ENCODE measurements around the gene TMEM181.

GRCh38 chr6:158538741-158539140 is 21.1 kb upstream of the TMEM181 start:
- TF ChIP-seq CTCF (IDR thresholded peaks at IDR 0.05) (no peak), POLR2A (IDR thresholded peaks at IDR 0.05) (no peak), POLR2AphosphoS5 (IDR thresholded peaks at IDR 0.05) (no peak)

Measured in breast epithelium (tissue), 3 donors.